HS-5 (cell line): ENCODE measurements around the gene LIMCH1.
"Not testable (repeated sequence)": the region's sequence is repeated elsewhere in the genome, so short reads cannot be mapped to it uniquely, and the experiment has no call there.

Experiments
- DNase-seq: peaks from one replicate; pipeline ENCODE4 v3.0.0-alpha.2; 2012; ENCODE audit warnings: low read depth

Gene LIMCH1

DNA sequence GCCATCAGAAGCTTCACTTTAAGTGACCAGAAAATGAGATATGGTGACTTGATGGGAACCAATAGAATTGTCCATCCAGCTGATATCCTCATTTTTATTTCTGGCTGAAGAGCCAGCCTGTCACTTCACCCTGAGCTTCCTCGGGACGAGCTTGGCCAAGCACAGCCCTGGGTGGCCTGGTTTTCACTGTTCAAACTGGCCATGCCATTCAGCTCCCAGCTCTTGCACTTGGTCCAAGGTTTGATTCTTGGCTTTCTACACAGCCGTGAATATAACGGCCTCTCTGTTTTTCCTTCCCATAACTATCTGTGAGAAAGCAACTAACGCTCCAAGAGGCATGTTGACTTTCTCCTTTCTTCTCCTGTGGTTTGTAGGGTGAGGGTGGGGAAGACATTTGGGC lies 71.9 kb downstream of the LIMCH1 start:
- no peak for DNase-seq

GRCh38 chr4:41610474-41610873 lies 72.5 kb downstream of the LIMCH1 start:
- no peak for DNase-seq

- DNase-seq = no peak
These were observed 73.3 kb downstream of the LIMCH1 start for GRCh38 chr4:41611124-41611838.

DNA sequence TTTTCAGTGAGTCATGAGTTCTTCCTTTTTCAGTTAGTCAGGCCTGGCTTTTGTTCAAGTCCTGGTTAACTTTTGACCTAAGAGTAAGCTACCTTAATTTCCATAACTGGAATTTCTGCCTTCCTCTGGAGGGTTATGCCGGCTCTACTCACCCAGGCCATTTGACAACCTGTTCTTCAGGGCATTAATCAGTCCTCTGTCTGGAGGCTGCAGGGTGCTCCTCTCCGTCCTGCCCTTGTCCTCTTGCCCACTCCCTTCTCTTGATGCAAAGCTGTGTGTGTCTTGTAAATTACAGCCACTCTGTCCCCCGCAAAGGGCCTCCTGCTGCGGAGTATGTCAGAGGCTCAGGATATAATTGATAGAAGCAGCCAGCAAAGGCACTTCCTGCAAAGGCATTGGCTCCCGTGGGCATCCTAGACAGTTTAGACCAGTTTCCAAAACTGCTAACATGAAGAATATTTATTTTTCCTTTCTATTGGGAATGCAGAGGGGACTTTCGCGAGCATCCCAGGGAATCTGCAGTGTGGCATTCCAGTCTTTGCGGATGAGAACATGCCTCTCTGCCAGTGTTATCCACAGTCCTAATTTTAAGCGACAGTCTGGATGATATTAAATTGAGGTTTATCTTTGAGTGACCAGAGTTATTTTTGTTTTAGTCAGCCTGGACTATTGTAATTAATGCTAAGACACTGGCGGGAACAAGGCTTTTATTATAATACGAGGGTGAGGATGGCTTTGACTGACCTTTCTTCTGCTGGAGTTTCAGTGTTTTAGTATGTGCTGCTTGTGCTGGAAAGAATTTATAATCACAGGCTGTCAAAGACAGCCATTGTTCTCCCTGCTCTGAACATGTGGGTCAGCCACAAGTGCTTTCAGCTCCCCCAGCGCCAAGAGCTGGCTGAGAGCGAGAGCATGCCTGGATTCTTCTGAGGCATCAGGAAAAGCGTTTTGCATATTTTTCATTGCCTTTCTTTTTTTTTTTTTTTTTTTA lies 74.2 kb downstream of the LIMCH1 start:
- DNase-seq = no peak

DNA sequence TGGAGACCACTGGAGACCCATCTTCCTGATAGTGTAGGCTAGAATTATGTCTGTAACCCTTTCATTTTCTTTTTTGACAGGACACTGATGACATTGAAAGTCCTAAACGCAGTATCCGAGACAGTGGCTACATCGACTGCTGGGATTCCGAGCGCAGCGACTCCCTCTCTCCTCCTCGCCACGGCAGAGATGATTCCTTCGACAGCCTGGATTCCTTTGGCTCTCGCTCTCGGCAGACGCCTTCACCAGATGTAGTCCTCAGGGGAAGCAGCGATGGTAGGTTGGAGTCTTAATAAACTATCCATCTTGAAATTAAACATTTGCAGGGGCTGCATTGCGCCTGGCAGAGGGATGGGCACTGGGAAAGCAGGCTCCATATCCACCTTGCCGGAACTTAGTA lies 75.4 kb downstream of the LIMCH1 start:
- DNase-seq = no peak

- DNase-seq = no peak
These were observed 75.9 kb downstream of the LIMCH1 start for GRCh38 chr4:41613821-41614220.

DNA sequence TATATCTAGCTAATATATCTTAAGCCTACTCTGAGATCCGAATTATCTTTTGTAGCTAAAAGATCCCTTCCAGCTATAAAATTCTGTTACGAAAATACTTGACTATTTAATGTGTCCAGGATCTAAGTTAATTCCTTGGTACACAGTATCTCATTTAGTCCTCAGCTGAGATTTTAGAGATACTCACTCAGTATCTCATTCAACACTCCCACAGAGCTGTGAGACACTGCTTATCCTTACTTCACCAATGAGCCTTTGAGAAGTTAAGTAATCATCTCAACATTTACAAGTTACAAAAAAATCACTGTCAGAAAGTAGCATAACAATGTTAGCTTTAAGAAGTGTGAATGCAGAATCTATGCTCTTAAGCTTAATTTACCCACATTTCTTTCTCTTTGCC lies 76.6 kb downstream of the LIMCH1 start:
- no peak for DNase-seq

DNA sequence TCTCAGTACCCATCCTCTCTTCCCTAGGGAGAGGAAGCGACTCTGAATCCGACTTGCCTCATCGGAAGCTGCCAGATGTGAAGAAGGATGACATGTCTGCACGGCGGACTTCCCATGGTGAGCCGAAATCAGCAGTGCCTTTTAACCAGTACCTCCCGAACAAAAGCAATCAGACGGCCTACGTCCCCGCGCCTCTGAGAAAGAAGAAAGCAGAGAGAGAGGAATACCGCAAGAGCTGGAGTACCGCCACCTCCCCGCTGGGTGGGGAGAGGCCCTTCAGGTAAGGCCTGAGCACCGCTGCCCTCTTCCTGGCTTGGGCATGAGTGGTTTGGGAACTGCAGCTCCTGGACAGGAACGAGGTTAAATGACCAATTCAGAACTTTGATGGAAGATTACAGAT lies 81.2 kb downstream of the LIMCH1 start:
- DNase-seq = no peak

DNA sequence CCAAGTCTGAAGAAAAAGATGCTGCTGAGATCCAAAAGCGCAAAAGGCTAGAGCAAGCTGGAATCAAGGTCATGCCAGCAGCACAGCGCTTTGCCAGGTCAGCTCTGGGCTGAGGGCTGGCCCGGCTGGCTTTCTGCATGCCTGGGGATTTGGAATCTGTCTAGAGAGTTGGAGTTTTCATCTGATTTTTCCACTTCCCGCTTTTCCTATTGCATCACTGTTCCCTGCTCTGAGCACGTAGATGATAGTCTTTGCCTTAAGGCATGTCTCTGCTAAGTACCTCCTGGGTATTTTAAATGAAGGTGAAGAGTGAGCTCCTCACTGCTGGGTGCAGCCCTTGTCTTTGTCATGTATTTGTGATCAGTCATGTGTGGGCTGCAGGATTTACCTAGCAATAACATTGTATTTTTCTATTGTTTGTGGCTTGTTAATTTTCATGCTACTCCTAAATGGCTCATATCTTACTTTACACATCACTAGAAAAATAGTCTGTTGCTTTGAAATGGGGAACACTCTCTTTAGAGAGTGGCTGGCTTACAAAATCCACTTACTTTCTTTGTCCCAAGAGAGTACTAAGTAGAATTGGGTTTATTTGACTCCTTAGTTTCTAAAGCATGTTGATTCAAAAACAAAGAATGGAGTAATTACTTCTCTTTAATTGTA lies 82.8 kb downstream of the LIMCH1 start:
- no peak for DNase-seq

DNA sequence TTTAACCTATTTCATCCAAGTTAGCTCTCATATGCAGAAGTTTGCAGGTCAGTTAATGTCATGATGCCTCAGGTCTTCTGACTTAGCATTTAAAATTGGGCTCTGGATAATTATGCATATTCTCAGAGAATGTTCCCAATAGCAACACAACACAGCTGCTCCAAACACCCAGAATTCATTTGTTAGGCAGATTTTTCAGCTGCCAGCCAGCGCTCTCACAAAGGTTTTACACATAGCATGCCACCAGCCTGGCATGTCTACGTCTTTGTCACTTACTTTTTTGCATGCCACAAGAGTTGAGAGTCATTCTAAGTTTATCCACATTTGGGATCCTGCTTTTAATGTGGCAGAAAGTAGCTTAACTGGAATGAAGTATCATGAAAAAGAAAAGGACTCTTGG lies 84.8 kb downstream of the LIMCH1 start:
- DNase-seq = no peak

DNA sequence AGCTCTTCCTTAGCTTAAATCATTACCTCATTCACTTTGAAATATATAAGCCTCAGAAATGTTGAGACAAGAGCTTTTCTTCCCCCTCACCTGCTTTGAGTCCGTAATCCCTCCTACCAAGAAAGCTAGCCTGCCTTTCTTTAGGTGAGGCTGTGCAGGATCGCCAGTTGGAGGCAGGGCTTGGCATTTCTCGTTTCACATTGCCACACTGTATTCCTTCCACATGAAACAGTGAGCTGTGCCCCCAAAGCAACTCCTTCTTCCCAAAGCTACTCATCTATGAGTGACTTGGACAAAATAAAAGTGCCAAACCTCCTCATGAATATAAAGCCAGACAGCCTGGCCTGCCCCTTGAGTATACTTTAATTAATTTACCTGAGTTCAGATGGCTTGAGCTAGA lies 86.8 kb downstream of the LIMCH1 start:
- DNase-seq = no peak

GRCh38 chr4:41625531-41625930 lies 87.6 kb downstream of the LIMCH1 start:
- DNase-seq = no peak

GRCh38 chr4:41628936-41629335 lies 91.0 kb downstream of the LIMCH1 start:
- DNase-seq = no peak

- no peak for DNase-seq
These were observed 93.6 kb downstream of the LIMCH1 start for GRCh38 chr4:41631523-41631922.

DNA sequence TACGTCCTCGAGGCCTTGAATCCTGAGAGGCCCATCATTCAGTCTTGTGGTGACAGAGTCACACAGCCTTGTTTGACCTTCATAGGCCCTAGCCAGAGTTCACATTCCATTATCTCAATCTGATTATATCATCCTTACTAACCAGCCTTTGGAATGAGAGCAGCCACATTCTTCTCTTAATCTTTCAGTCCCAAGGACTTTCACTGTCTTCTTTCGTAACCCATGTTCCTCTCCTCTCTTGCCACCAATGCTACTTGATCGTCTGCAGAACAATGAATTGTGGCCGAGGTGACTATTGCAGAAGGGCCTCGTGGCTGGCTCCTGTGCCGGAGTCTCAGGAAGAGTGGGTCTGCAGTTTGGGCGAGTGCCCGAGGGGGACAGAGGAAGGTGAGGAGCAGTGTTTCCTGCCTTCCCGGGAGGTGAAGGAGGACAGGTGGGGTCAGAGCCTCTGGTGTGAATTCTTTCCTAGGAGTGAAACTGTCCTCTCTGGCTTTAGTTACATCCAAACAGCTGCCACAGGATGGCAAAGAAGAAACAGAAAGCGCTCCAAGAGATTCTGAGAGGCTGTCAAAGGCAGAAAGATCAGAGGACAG lies 94.6 kb downstream of the LIMCH1 start:
- DNase-seq = no peak

DNA sequence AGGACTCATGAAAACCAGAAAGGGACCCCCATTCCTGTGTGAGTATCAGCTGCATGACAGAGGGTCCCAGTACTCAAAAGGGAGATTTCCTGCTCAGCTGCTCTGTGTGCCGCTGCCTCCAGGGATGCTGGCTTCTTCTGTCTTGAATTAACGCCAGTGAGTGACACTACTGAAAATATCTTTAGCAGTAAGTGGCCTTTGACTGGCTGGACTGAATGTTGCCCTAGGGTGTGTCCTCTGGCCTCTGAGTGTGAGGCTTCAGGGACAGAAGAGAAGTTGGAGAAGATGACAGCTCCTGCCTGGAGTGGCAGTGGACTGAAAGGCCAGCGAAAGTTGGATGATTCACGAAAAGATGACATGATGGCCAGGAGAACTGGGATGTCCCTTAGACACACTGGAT lies 95.4 kb downstream of the LIMCH1 start:
- no peak for DNase-seq

GRCh38 chr4:41635441-41635840 lies 97.5 kb downstream of the LIMCH1 start:
- no peak for DNase-seq

DNA sequence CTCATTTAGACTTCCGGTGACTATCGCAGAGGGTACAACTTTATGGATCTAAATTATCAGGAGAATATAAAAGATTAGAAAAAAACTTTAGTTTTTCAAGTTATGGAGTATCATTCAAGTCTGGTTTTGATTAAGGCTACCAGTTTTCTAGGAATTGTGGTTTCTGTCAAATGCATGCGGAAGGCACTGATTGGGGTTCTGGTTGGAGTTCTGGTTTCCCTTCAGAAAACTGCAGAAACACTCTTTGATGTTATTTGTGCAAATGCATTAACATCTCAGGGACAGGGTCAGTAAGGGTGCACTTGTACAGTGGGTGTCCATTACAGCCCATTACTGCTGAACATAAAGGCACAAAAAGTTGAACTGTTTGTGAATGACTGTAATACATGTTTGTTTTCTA lies 100.2 kb downstream of the LIMCH1 start:
- DNase-seq = no peak

- no peak for DNase-seq
These were observed 100.9 kb downstream of the LIMCH1 start for GRCh38 chr4:41638866-41639265.

DNA sequence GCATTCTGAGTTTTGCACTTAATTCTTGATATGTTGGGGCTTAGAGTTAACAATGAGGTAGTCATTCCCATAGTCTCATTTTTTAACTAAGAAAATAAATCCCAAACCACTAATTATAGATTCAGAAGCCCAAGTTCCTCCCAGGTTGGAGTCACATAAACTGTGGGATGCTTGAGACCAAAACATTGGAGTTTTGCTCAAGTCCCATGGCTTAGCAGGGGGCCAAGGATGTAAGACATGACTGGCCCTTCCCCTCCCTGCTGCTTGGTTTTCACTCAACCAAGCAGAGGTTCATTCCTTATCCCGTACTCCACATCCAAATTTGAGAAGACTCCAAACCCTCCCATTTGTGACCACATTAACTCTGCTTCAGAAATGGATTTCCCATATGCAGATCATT lies 101.3 kb downstream of the LIMCH1 start:
- no peak for DNase-seq

DNA sequence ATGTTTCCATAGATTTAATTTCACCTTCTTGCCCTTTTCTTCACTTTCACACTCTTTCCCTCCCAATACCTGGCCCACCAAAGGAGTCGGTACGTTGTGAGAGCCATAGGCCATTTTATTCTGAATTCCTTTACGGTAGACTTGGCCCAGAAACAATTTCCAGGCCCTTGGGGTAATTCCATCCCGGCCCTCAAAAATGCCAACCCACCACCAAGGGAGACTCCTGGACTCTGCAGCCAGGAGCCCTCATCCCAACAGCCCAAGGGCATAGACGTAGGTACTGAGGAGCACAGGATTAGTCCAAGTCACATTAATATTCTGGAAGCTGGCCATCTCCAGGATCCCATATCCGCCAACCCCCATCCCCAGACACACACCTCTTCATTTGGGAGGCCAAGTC lies 102.9 kb downstream of the LIMCH1 start:
- DNase-seq = no peak

DNA sequence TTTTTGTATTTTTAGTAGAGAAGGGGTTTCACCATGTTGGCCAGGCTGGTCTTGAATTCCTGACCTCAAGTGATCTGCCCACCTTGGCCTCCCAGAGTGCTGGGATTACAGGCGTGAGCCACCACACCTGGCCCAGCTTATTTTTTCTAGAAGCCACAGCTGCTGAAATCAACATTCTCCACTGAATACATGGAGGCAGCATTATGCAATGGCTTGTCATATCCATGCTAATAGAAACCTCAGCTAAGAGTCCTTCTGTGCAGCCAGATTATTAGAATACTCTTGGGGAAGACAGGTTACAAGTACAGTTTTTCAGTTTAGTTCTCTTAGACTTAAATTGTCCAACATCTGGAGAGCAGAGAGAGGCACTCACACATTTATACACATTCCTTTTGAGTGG lies 104.8 kb downstream of the LIMCH1 start:
- DNase-seq = not testable (repeated sequence)
